Measurements from ENCODE around the gene RAC2. TPM values are rescaled to one million over a fixed set of nuclear protein-coding genes. Genes with fewer than 3 reads are reported as not detected.
A peak's percentile ranks its signal among the peaks of the same experiment; 100 is the strongest.

The RAC2 gene
- total and polyA plus RNA-seq, 5 experiments from 2014 or later, result 295 to 1,115 (median 740) TPM

DNA sequence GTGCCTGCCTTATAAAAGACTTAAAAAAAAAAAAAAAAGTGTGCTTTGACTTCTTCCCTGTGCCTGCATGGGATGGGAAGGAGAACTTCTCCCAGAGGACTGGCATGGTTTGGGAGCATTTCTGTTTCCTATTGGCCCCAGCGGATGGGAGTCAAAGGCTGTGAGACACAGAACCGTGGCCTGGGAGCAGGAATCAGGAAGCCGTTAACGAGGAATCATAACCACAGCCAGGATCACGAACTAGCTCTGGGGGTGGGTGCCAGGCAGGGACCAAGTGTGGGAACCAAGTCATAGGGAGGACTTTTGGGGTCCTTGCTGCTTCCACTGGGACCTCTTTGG lies 56.5 kb downstream of the RAC2 start:
- peak overlapping the region in 7 of 10 donors; percentile 39 to 95 (median 65) for H3K27ac Mint-ChIP-seq
- H3K36me3 Mint-ChIP-seq, result no peaks in the 10 kb centered on the region
- H3K9me3 Mint-ChIP-seq, result no peaks in the 10 kb centered on the region
- no peak for DNase-seq
- no peaks in the 10 kb centered on the region for H3K27me3 Mint-ChIP-seq
- peaks cover 28 to 64% (median 63%) of the 10 kb centered on the region in 4 donors for H3K4me1 Mint-ChIP-seq
- no peak for ATAC-seq
- peak overlapping the region in 5 of 10 donors; percentile 20 to 73 (median 44) for H3K4me3 Mint-ChIP-seq
- POLR2A ChIA-PET, result interaction anchor here (0.6 to 2.6 kb wide), 5 partner anchors 10 to 115 kb away, joined by 3 to 29 read pairs (median 12); no protein-coding TSS in a partner anchor

DNA sequence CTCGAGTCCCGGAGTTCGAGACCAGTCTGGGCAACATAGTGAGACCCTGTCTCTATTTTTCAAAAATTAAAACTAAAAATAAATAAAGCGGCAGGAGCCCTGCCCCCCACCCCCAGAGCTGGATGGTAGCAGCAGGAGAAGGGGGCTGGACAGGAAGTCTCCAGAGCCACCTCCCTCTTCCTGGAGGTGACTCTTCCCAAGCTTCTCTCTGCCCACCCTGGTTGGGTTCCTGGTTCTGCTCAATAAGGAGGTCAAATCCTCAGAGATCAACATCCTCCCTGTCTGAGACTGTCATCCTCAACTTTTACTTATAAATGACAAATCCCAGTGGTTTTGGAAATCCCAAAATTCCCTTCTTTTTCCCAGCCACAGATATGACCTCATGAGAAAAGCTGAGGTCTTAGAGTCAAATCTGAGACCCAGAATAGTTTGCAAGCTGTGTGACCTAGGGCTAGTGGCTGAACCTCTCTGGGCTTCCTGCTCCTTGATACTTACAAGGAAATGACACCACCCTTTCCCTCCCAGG lies 57.0 kb downstream of the RAC2 start:
- H3K27me3 Mint-ChIP-seq, result no peaks in the 10 kb centered on the region
- peak in 1 of 10 donors; percentile 10 for DNase-seq
- POLR2A ChIA-PET, result interaction anchor here (0.6 to 2.6 kb wide), 8 partner anchors 11 to 114 kb away, joined by 3 to 29 read pairs (median 9); partner anchors contain the start of gene IL2RB
- ATAC-seq, result no peak
- H3K4me1 Mint-ChIP-seq, result peaks cover 28 to 67% (median 61%) of the 10 kb centered on the region in 4 donors
- H3K36me3 Mint-ChIP-seq, result no peaks in the 10 kb centered on the region
- no peaks in the 10 kb centered on the region for H3K9me3 Mint-ChIP-seq
- peak overlapping the region in 9 of 10 donors; percentile 32 to 97 (median 89) for H3K27ac Mint-ChIP-seq
- peak overlapping the region in 8 of 10 donors; percentile 73 to 85 (median 80) for H3K4me3 Mint-ChIP-seq

GRCh38 chr22:37186228-37186996 lies 57.7 kb downstream of the RAC2 start:
- no peaks in the 10 kb centered on the region for H3K36me3 Mint-ChIP-seq
- H3K4me3 Mint-ChIP-seq, result peak overlapping the region; percentile 44 to 85 (median 78)
- peaks cover 28 to 67% (median 60%) of the 10 kb centered on the region in 4 donors for H3K4me1 Mint-ChIP-seq
- peak overlapping the region; percentile 32 to 97 (median 90) for H3K27ac Mint-ChIP-seq
- ATAC-seq (peak; percentile 85 to 91), DNase-seq (peak in 8 of 10 donors; percentile 50 to 87 (median 76))
- no peaks in the 10 kb centered on the region for H3K27me3 Mint-ChIP-seq
- POLR2A ChIA-PET, result interaction anchor here (1.0 to 3.1 kb wide), 8 partner anchors 11 to 64 kb away, joined by 3 to 29 read pairs (median 10); partner anchors contain the start of gene IL2RB
- H3K9me3 Mint-ChIP-seq, result no peaks in the 10 kb centered on the region

- Mint-ChIP-seq H3K4me1 (peaks cover 31 to 67% (median 60%) of the 10 kb centered on the region in 4 donors), H3K9me3 (no peaks in the 10 kb centered on the region), H3K27ac (peak overlapping the region; percentile 57 to 97 (median 90)), H3K27me3 (no peaks in the 10 kb centered on the region), H3K4me3 (peak overlapping the region in 8 of 10 donors; percentile 47 to 85 (median 80)), H3K36me3 (no peaks in the 10 kb centered on the region)
- POLR2A ChIA-PET, result interaction anchor here (1.2 to 3.1 kb wide), 6 partner anchors 8 to 64 kb away, joined by 8 to 24 read pairs (median 9); no protein-coding TSS in a partner anchor
- peak in 1 of 2 donors; percentile 26 for ATAC-seq
- peak in 1 of 10 donors; percentile 54 for DNase-seq
These were observed 58.3 kb downstream of the RAC2 start for GRCh38 chr22:37185646-37186227.

DNA sequence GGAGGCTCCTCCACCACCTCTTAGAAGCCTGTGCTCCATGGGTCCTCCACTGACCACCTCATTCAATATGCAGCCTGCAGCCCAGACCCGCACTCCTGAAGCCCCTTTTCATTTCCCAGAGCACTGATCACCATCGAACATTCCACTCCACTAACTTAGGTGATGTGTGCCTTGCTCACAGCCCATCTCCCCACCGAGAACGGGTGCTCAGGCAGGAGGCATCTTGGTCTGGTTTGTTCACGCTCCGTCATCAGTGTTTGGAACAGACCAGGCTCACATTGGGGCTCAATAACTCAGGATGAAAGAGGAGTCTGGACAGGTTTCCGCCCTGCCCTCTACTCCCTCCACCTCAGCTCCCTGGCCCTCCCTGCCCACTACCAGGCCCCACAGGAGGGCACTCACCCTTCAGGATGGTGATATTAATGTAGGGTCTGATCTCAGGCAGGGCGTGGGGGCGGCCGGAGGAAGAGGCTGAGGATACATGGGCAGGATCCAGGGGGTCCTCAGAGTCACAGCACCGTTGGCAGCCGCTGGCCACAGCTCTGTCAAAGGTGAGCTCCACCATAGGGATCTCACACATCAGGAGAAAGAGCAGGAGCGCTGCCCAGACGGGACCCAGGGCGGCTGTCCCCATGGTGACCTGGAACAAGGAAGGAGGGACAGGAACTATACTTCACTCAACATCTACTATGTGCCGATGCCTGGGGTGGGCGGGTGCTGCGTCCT lies 59.1 kb downstream of the RAC2 start:
- no peak for ATAC-seq
- Mint-ChIP-seq H3K4me3 (peak overlapping the region in 3 of 10 donors; percentile 24 to 37 (median 26)), H3K27me3 (no peaks in the 10 kb centered on the region), H3K4me1 (peaks cover 31 to 67% (median 60%) of the 10 kb centered on the region in 4 donors), H3K9me3 (no peaks in the 10 kb centered on the region), H3K27ac (peak overlapping the region in 9 of 10 donors; percentile 41 to 97 (median 80)), H3K36me3 (no peaks in the 10 kb centered on the region)
- DNase-seq, result peak in 1 of 10 donors; percentile 38
- POLR2A ChIA-PET, result interaction anchor here (1.8 to 3.1 kb wide), 5 partner anchors 9 to 63 kb away, joined by 8 to 24 read pairs (median 9); no protein-coding TSS in a partner anchor

DNA sequence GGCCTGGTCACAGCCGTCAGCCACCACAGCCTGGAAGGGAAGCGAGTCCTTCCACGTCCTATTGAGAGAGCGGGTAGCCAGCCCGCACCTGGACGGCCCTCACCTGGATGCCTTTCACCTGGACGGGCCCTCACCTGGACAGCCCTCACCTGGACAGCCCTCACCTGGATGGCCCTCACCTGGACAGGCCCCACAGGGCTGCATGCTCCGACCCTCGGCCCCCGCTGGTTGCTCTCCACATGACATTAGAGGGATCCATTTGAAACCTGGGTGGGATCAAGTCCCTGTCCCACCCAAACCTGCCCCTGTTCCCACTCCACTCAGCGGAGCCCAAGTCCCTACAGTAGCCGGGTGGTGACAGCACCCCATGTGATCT lies 59.7 kb downstream of the RAC2 start:
- Mint-ChIP-seq H3K4me1 (peaks cover 31 to 66% (median 56%) of the 10 kb centered on the region in 4 donors), H3K4me3 (peak overlapping the region in 2 of 10 donors; percentile 14 to 24)
- POLR2A ChIA-PET, result interaction anchor here (0.8 to 3.1 kb wide), 7 partner anchors 9 to 101 kb away, joined by 3 to 24 read pairs (median 4); no protein-coding TSS in a partner anchor

DNA sequence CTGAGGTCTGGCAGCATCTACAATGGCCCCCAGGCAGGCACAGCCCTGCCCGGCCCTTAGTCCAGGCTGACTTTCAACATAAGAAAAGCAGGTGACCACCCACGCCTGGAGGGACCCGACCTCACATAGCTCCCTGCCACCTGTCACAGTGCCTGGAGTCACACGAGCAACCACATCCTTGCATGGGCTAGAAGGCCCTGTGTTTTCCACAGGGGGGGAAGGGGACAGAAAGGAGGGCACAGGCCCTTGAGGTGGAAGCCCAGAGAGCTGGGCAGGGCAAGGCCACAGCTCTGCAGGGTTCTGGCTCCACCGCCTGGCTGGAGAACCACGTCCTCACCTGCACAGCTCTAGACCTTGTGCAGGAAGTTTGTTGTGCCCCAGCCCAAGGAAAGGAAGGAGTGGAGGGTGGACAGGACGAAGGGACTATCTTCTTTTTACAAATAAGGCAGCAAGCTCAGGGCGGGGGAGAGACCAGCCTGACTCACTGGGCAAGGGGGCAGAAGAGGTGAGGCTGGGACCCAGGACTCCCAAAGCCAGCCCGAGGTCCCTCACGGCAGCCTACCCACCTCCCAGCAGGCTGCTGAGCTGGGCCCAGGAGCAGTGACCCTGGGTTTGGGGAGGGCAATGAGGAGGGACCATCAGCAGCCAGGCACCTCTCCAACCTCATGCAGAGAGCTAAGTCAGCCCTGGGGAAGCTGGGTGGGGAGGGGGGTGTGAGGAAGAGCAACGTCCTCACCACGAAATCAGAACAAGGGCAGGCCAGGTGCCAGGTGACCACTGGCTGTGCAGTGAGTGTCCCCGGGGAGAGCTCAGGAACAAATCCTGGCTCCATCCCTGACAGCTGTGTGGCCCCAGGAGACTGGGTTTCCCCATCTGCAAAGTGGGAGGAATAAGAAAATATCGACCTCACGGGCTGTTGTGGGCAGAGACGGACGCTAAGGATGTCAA lies 60.4 kb downstream of the RAC2 start:
- Mint-ChIP-seq H3K27me3 (no peaks in the 10 kb centered on the region), H3K27ac (peak overlapping the region; percentile 74 to 91 (median 79)), H3K36me3 (no peaks in the 10 kb centered on the region), H3K4me1 (peaks cover 30 to 62% (median 50%) of the 10 kb centered on the region in 4 donors), H3K4me3 (peak overlapping the region in 6 of 10 donors; percentile 7 to 60 (median 54)), H3K9me3 (no peaks in the 10 kb centered on the region)
- POLR2A ChIA-PET, result interaction anchor here (0.5 to 3.1 kb wide), 12 partner anchors 10 to 419 kb away, joined by 3 to 24 read pairs (median 4); partner anchors contain the start of gene IL2RB
- DNase-seq (peak in 1 of 10 donors; percentile 58), ATAC-seq (no peak)

More for the DNA sequence above, 59.7 kb downstream of the RAC2 start:
- peak overlapping the region in 7 of 10 donors; percentile 41 to 97 (median 60) for H3K27ac Mint-ChIP-seq
- ATAC-seq, result no peak
- peak in 1 of 10 donors; percentile 46 for DNase-seq
- no peaks in the 10 kb centered on the region for H3K9me3 Mint-ChIP-seq
- no peaks in the 10 kb centered on the region for H3K36me3 Mint-ChIP-seq
- H3K27me3 Mint-ChIP-seq, result no peaks in the 10 kb centered on the region

DNA sequence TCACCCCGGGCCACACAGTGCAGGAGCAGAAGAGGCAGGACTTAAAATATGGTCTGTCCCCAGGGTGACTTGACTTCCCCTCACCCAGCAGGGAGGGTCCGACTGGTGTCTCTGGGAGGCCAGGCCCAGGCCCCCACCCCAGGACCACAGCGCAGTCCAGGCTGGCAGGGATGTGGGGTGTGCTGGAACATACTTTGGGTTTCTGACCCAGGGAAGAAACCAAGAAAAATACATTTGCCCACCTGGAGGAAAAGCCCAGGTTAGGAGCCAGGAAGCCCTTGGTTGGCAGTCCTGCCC lies 61.2 kb downstream of the RAC2 start:
- no peak overlapping the region for H3K4me3 Mint-ChIP-seq
- no peaks in the 10 kb centered on the region for H3K27me3 Mint-ChIP-seq
- no peaks in the 10 kb centered on the region for H3K36me3 Mint-ChIP-seq
- no peak for ATAC-seq
- POLR2A ChIA-PET, result interaction anchor here (0.8 to 3.1 kb wide), 6 partner anchors 9 to 60 kb away, joined by 3 to 24 read pairs (median 4); partner anchors contain the start of gene IL2RB
- H3K4me1 Mint-ChIP-seq, result peaks cover 32 to 57% (median 46%) of the 10 kb centered on the region in 4 donors
- H3K27ac Mint-ChIP-seq, result peak overlapping the region in 5 of 10 donors; percentile 43 to 91 (median 79)
- DNase-seq, result peak in 1 of 10 donors; percentile 32
- H3K9me3 Mint-ChIP-seq, result no peaks in the 10 kb centered on the region

DNA sequence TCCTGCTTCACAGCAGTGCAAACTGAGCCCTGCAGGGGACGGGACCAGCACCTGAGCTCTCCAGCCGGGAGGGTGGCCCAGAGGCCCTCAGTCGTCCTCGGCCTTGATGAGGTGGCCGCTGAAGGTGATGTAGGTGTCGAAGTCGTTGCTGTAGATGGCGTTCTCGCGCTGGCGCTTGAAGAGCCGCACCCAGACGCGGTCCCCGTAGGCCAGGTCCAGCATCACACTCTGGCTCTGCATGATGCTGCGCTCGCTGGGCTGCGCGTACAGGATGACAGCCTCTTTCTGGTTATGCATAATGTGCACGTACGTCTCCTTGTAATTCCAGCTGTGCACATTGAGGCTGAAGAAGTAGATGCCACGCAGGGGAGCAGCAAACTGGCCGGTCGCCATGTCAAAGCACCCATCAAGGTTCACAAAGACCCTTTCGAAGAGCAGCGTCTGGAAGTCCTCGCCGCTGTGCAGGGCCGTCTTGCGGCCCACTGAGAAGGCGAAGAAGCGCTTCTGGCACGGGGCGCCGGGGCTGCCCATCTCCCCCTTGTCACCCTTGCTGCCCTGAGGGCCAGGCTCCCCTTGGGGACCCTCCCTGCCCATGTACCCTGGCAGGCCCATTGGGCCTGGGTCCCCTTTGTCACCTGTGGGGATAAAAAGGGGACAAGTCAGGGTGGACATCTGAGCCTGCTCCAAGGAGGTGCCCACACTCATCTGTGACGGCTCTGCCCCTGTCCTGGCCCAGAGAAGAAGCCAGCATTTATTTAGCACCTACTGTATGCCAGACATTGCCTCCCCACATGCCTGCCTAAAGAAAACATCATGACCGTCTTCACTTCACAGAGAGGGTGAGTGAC lies 61.7 kb downstream of the RAC2 start:
- H3K4me1 Mint-ChIP-seq, result peaks cover 36 to 58% (median 46%) of the 10 kb centered on the region in 4 donors
- POLR2A ChIA-PET, result no interaction called here

GRCh38 chr22:37181681-37182080 lies 62.4 kb downstream of the RAC2 start:
- no peaks in the 10 kb centered on the region for H3K9me3 Mint-ChIP-seq
- no peaks in the 10 kb centered on the region for H3K27me3 Mint-ChIP-seq
- POLR2A ChIA-PET, result no interaction called here
- no peak overlapping the region for H3K4me3 Mint-ChIP-seq
- H3K4me1 Mint-ChIP-seq, result peaks cover 37 to 60% (median 48%) of the 10 kb centered on the region in 4 donors
- peaks cover 0 to under 1% (median 0%) of the 10 kb centered on the region in 3 donors for H3K36me3 Mint-ChIP-seq
- no peak for ATAC-seq
- H3K27ac Mint-ChIP-seq, result peak overlapping the region in 6 of 10 donors; percentile 16 to 81 (median 65)
- no peak for DNase-seq

More for the DNA sequence above, 61.7 kb downstream of the RAC2 start:
- ATAC-seq, result no peak
- Mint-ChIP-seq H3K36me3 (no peaks in the 10 kb centered on the region), H3K27me3 (no peaks in the 10 kb centered on the region), H3K9me3 (no peaks in the 10 kb centered on the region), H3K27ac (peak overlapping the region in 6 of 10 donors; percentile 16 to 82 (median 69)), H3K4me3 (no peak overlapping the region)
- peak in 1 of 10 donors; percentile 47 for DNase-seq
